Stimulated activated CD8-positive, alpha-beta memory T cell treated with anti-CD3 and anti-CD28 coated beads, Interleukin-12 subunit alpha, Interleukin-12 subunit beta, amount 100 ng/mL, for 24 hours (primary cell): ENCODE data around the gene TLR10.
A peak's percentile ranks its signal among the peaks of the same experiment; 100 is the strongest.

Source experiments
- DNase-seq: peaks from one replicate; pipeline ENCODE4 v3.0.0-alpha.2; 2020; ENCODE audit errors: extremely low read depth

Gene TLR10

GRCh38 chr4:38730830-38731646 is 51.8 kb downstream of the TLR10 start:
- DNase-seq = peak; percentile 54

GRCh38 chr4:38730493-38730829 is 52.3 kb downstream of the TLR10 start:
- DNase-seq = no peak

- no peak for DNase-seq
Observed at GRCh38 chr4:38728631-38729141, 54.1 kb downstream of the TLR10 start.

- no peak for DNase-seq
Observed at GRCh38 chr4:38724475-38724808, 58.3 kb downstream of the TLR10 start.

GRCh38 chr4:38723726-38724474 is 58.9 kb downstream of the TLR10 start:
- DNase-seq = no peak

GRCh38 chr4:38723114-38723513 is 59.7 kb downstream of the TLR10 start:
- no peak for DNase-seq
